Omental fat pad (tissue), 4 donors: Measurements from ENCODE around the gene KRTAP6-2. TPM values are rescaled to one million over a fixed set of nuclear protein-coding genes. Genes with fewer than 3 reads are reported as not detected.

Source experiments
- ATAC-seq: fragments of 150-250 bp; one replicate; pipeline ENCODE4 v1.9.1; 2016; ENCODE audit warnings: mild to moderate bottlenecking, moderate library complexity; ENCODE audit not compliant: low FRiP score
- DNase-seq: peaks from one replicate; pipeline ENCODE4 v3.0.0-alpha.2; 2019; ENCODE audit warnings: low spot score
- CTCF ChIP-seq, 3 donors: fragments of 450-650 bp; IDR thresholded peaks; one replicate each; pipeline ENCODE4 v1.5.1; 2016 to 2017; ENCODE audit warnings: antibody characterized with exemption in 3 of 3, mild to moderate bottlenecking in 3 of 3, moderate library complexity in 2 of 3
- total RNA-seq, 4 donors: library from RNA; depleted of rRNA; stranded (reverse); fragments of >200 nt; gene quantifications; one replicate each; pipeline ENCODE4 v1.1.0, GENCODE V29; 2016

The KRTAP6-2 gene
- total RNA-seq, 4 donors from 2014 or later = not detected

GRCh38 chr21:30625449-30626165 is 26.9 kb upstream of the KRTAP6-2 start:
- no peak for TF ChIP-seq CTCF (IDR thresholded peaks at IDR 0.05)
- no peak for DNase-seq
- no peak for ATAC-seq

- peak; percentile 51 for ATAC-seq
- no peak for DNase-seq
- no peak for TF ChIP-seq CTCF (IDR thresholded peaks at IDR 0.05)
Measured at GRCh38 chr21:30623362-30623761, 24.7 kb upstream of the KRTAP6-2 start.

GRCh38 chr21:30620522-30620921 is 21.8 kb upstream of the KRTAP6-2 start, which contains the start of gene KRTAP20-4:
Gene KRTAP20-4, plus strand, starts transcription at chr21:30620627.
- ATAC-seq = no peak
- no peak for DNase-seq
- no peak for TF ChIP-seq CTCF (IDR thresholded peaks at IDR 0.05)

GRCh38 chr21:30620080-30620479 is 21.4 kb upstream of the KRTAP6-2 start:
- ATAC-seq = no peak
- DNase-seq = no peak
- no peak for TF ChIP-seq CTCF (IDR thresholded peaks at IDR 0.05)

GRCh38 chr21:30616125-30616524 is 17.4 kb upstream of the KRTAP6-2 start, which contains the start of gene KRTAP20-1:
Gene KRTAP20-1, plus strand, starts transcription at chr21:30616425. Its CDS starts 30 bp downstream, at chr21:30616455.
- DNase-seq (no peak), ATAC-seq (no peak)
- no peak for TF ChIP-seq CTCF (IDR thresholded peaks at IDR 0.05)

GRCh38 chr21:30615199-30615598 is 16.5 kb upstream of the KRTAP6-2 start:
- no peak for DNase-seq
- no peak for ATAC-seq
- no peak for TF ChIP-seq CTCF (IDR thresholded peaks at IDR 0.05)

GRCh38 chr21:30613836-30614235 is 15.1 kb upstream of the KRTAP6-2 start, which contains the start of gene KRTAP6-1:
Gene KRTAP6-1, minus strand, starts transcription at chr21:30613930. Its CDS starts 26 bp downstream, at chr21:30613904.
- no peak for DNase-seq
- ATAC-seq = no peak
- no peak for TF ChIP-seq CTCF (IDR thresholded peaks at IDR 0.05)
